Esophagus muscularis mucosa (tissue), 3 donors: ENCODE results near the gene PXMP4.

ENCODE experiments used
- POLR2A ChIP-seq: fragments of 450-650 bp; IDR thresholded peaks from one replicate; pipeline ENCODE4 v1.6.1; 2017; ENCODE audit warnings: antibody characterized with exemption, moderate library complexity, mild to moderate bottlenecking, low read depth
- POLR2AphosphoS5 ChIP-seq, 2 donors: sonication (generic); formaldehyde crosslinking; IDR thresholded peaks; one replicate each; pipeline ENCODE4 v1.6.1; 2017; ENCODE audit warnings: antibody characterized with exemption in 2 of 2
- TF ChIP-seq, protein P1 (sequence below), 3 experiments: fragments of 200-600 bp in 2 of 3; fragments of 450-650 bp in 1 of 3; sonication (generic) in 2 of 3; IDR thresholded peaks; one replicate each; pipeline ENCODE4 v1.5.1; 2017 to 2019; ENCODE audit warnings: antibody characterized with exemption in 3 of 3, mild to moderate bottlenecking in 2 of 3, moderate library complexity in 1 of 3

DNA sequence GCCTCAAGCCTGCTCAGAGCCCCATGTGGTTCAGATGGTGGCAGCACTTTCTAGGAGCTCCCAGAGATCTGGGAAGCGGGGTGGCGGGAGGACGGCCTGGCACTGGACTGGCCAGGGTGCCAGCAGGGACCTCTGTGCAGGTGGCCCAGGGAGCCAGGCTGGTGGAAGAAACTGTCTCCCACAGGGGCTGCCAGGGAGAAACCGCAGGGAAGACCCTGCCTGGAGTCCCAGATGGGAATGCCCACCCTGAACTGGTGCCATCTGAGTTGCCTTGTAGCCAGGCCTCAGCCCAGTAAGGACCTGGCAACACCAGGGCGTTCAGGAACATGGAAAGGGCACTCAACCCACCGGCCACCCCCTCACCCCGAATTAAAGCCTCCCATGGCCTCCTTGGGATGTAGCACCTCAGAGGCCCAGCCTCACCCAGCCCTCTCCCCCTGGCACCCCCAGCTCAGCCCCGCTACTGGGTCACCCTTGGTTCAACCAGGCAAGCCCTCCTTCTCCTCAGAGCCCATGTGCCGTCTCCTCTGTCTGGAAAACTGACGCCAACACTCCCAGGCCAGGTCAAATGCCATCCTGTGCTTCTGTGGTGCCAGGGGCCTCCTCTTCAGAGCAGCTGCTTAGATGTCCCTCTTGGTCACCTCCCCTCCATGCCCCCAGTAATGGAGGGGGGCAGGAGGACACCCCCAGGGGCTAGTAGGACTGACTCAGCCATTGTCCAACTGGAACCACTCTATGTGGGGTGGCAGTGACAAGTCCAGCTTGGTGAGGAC, 63.9 kb downstream of the PXMP4 start:
- TF ChIP-seq, protein P1, sequence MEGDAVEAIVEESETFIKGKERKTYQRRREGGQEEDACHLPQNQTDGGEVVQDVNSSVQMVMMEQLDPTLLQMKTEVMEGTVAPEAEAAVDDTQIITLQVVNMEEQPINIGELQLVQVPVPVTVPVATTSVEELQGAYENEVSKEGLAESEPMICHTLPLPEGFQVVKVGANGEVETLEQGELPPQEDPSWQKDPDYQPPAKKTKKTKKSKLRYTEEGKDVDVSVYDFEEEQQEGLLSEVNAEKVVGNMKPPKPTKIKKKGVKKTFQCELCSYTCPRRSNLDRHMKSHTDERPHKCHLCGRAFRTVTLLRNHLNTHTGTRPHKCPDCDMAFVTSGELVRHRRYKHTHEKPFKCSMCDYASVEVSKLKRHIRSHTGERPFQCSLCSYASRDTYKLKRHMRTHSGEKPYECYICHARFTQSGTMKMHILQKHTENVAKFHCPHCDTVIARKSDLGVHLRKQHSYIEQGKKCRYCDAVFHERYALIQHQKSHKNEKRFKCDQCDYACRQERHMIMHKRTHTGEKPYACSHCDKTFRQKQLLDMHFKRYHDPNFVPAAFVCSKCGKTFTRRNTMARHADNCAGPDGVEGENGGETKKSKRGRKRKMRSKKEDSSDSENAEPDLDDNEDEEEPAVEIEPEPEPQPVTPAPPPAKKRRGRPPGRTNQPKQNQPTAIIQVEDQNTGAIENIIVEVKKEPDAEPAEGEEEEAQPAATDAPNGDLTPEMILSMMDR (IDR thresholded peaks at IDR 0.05), result no peak
- no peak for TF ChIP-seq POLR2A
- TF ChIP-seq POLR2AphosphoS5 (IDR thresholded peaks at IDR 0.05), result no peak
